Large intestine (tissue), 3 donors: ENCODE data around the gene ECSIT. TPM values are rescaled to one million over a fixed set of nuclear protein-coding genes. Genes with fewer than 3 reads are reported as not detected.
A peak's percentile ranks its signal among the peaks of the same experiment; 100 is the strongest.

Experiments used
- DNase-seq, 2 donors: peaks; one replicate each; pipeline versions ENCODE4 v3.0.0 to v3.0.0-alpha.2; 2013
- H3K27ac ChIP-seq: one replicate; pipeline ENCODE4 v1.5.1; 2013; ENCODE audit warnings: low read length
- H3K27me3 ChIP-seq: 2 replicates; pipeline ENCODE4 v1.6.1; 2013; ENCODE audit warnings: low read length; ENCODE audit not compliant: control insufficient read depth, insufficient read depth
- H3K36me3 ChIP-seq: 2 replicates; pipeline ENCODE4 v1.6.1; 2013; ENCODE audit warnings: low read length; ENCODE audit not compliant: control insufficient read depth, insufficient read depth
- H3K4me1 ChIP-seq: one replicate; pipeline ENCODE4 v1.6.1; 2013; ENCODE audit warnings: low read length; ENCODE audit not compliant: control insufficient read depth, insufficient read depth
- H3K4me3 ChIP-seq: one replicate; pipeline ENCODE4 v1.5.1; 2013; ENCODE audit warnings: low read length
- H3K9me3 ChIP-seq: one replicate; pipeline ENCODE4 v1.6.1; 2013; ENCODE audit warnings: mild to moderate bottlenecking, low read depth, low read length, moderate library complexity; ENCODE audit not compliant: control insufficient read depth
- WGBS: methylation state at CpG from one replicate; pipeline ENCODE4 v1.1.5; 2013; ENCODE audit warnings: low lambda C conversion rate; ENCODE audit not compliant: insufficient coverage; 5-methylcytosine and 5-hydroxymethylcytosine counted together
- polyA plus RNA-seq: library from polyadenylated mRNA; unstranded; fragments of 120-200 nt; gene quantifications from one replicate; pipeline ENCODE4 v1.2.1, GENCODE V29; 2013

ECSIT gene
- polyA plus RNA-seq, 1 donor = 43.2 TPM

GRCh38 chr19:11551603-11552235 lies 22.8 kb upstream of the ECSIT start:
- Histone ChIP-seq H3K27ac (no peak overlapping the region), H3K4me3 (no peak overlapping the region), H3K4me1 (no peaks in the 10 kb centered on the region), H3K36me3 (peaks cover 36% of the 10 kb centered on the region), H3K9me3 (no peaks in the 10 kb centered on the region), H3K27me3 (no peaks in the 10 kb centered on the region)
- no peak for DNase-seq
- WGBS = no CpG with 5 or more reads among the region's 26 CpGs

- 80% methylated on average over 1 of the region's 8 CpGs for WGBS
- Histone ChIP-seq H3K9me3 (no peaks in the 10 kb centered on the region), H3K27ac (no peak overlapping the region), H3K36me3 (peaks cover 29% of the 10 kb centered on the region), H3K27me3 (no peaks in the 10 kb centered on the region), H3K4me3 (no peak overlapping the region), H3K4me1 (no peaks in the 10 kb centered on the region)
- no peak for DNase-seq
Measured at GRCh38 chr19:11550265-11550664, 21.3 kb upstream of the ECSIT start.

- no peaks in the 10 kb centered on the region for H3K27me3 ChIP-seq
- no peaks in the 10 kb centered on the region for H3K9me3 ChIP-seq
- no peaks in the 10 kb centered on the region for H3K4me1 ChIP-seq
- WGBS = no CpG with 5 or more reads among the region's 24 CpGs
- no peak overlapping the region for H3K27ac ChIP-seq
- no peak for DNase-seq
- H3K4me3 ChIP-seq = no peak overlapping the region
- peaks cover 25% of the 10 kb centered on the region for H3K36me3 ChIP-seq
Measured at GRCh38 chr19:11549386-11549953, 20.5 kb upstream of the ECSIT start.

GRCh38 chr19:11547929-11548700 lies 19.2 kb upstream of the ECSIT start:
- Histone ChIP-seq H3K9me3 (no peaks in the 10 kb centered on the region), H3K36me3 (peaks cover 11% of the 10 kb centered on the region), H3K27ac (no peak overlapping the region), H3K4me3 (no peak overlapping the region), H3K4me1 (no peaks in the 10 kb centered on the region), H3K27me3 (no peaks in the 10 kb centered on the region)
- no peak for DNase-seq
- WGBS = no CpG with 5 or more reads among the region's 14 CpGs

- no peaks in the 10 kb centered on the region for H3K4me1 ChIP-seq
- H3K4me3 ChIP-seq = no peak overlapping the region
- no peaks in the 10 kb centered on the region for H3K36me3 ChIP-seq
- peaks cover 2% of the 10 kb centered on the region for H3K9me3 ChIP-seq
- H3K27me3 ChIP-seq = peaks cover 22% of the 10 kb centered on the region
- H3K27ac ChIP-seq = no peak overlapping the region
- WGBS = no CpG with 5 or more reads among the region's 3 CpGs
- DNase-seq = no peak
Measured at GRCh38 chr19:11541238-11541637, 12.3 kb upstream of the ECSIT start.

DNA sequence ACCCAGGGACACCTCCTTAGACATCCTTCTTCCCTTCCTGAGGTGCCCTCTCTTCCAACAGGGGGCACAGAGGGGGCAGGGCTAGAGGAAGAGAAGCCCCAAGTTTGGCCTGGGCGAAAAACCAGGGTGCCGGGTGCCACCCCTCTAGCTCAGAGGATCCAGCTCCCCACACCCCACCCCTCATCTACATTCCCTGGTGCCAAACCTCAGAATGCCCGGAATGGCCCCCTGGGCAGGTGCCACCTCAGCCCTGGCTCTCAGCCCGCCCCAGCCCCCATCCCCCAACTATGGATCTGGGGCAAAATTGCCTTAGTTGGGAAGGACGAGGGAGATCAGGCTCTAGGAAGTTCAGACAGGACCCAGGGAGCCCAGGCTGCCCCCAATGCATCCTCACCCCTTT lies 11.7 kb upstream of the ECSIT start:
- Histone ChIP-seq H3K9me3 (peaks cover 2% of the 10 kb centered on the region), H3K4me3 (peak overlapping the region; percentile 27), H3K4me1 (peaks cover 1% of the 10 kb centered on the region), H3K27ac (peak overlapping the region; percentile 46), H3K36me3 (no peaks in the 10 kb centered on the region), H3K27me3 (peaks cover 22% of the 10 kb centered on the region)
- WGBS = no CpG with 5 or more reads among the region's 5 CpGs
- no peak for DNase-seq

GRCh38 chr19:11539495-11540365 lies 10.8 kb upstream of the ECSIT start:
- Histone ChIP-seq H3K27ac (peak overlapping the region; percentile 63), H3K27me3 (peaks cover 22% of the 10 kb centered on the region), H3K36me3 (no peaks in the 10 kb centered on the region), H3K9me3 (peaks cover 2% of the 10 kb centered on the region), H3K4me1 (peaks cover 4% of the 10 kb centered on the region), H3K4me3 (peak overlapping the region; percentile 34)
- no CpG with 5 or more reads among the region's 36 CpGs for WGBS
- DNase-seq = peak in 1 of 2 donors; percentile 39

DNA sequence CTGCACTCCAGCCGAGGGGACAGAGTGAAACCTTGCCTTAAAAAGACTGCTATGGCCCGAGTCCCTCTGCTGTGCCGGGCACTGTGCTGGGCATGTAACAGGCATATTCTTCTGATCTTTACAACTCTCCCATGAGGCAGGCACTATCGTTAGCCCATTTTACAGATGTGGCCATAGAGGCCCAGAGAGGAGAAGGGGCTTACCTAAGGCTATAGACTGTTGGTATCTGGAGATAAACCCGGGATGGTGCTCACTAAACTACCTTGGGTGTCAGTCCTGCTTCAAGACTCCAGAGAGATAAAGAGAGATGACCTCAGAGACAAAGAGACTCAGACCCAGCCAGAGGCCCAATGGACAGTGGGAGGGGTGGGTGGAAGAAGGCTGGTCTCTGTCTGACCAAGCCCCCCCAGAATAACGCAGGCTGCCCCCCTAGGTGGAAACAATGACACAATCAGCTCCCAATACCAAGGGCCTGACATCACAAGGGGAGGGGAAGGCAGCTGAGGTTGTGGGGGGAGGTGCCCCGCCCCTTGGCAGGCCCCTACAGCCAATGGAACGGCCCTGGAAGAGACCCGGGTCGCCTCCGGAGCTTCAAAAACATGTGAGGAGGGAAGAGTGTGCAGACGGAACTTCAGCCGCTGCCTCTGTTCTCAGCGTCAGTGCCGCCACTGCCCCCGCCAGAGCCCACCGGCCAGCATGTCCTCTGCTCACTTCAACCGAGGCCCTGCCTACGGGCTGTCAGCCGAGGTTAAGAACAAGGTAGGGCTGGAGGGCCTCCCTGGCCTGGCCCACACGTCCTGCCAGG lies 9.5 kb upstream of the ECSIT start, which contains the start of gene CNN1:
TSS of gene CNN1 (plus strand) at position 620 of the 805 bp plus-strand sequence. CDS start at position 697, 77 bp downstream.
- H3K27ac ChIP-seq = peak within 1 kb of the TSS; percentile 63
- no peaks in the 10 kb centered on the region for H3K36me3 ChIP-seq
- H3K27me3 ChIP-seq = peaks cover 22% of the 10 kb centered on the region
- WGBS = no CpG with 5 or more reads among the region's 21 CpGs
- peaks cover 2% of the 10 kb centered on the region for H3K9me3 ChIP-seq
- peak; percentile 63 to 71 for DNase-seq
- peaks cover 4% of the 10 kb centered on the region for H3K4me1 ChIP-seq
- H3K4me3 ChIP-seq = peak within 1 kb of the TSS; percentile 34

GRCh38 chr19:11535792-11536595 lies 7.1 kb upstream of the ECSIT start:
- H3K4me3 ChIP-seq = peak overlapping the region; percentile 31
- no CpG with 5 or more reads among the region's 54 CpGs for WGBS

More at GRCh38 chr19:11535792-11536595, 7.1 kb upstream of the ECSIT start:
- peak; percentile 86 for DNase-seq
- Histone ChIP-seq H3K4me1 (peaks cover 4% of the 10 kb centered on the region), H3K27me3 (peaks cover 22% of the 10 kb centered on the region), H3K9me3 (peaks cover 2% of the 10 kb centered on the region), H3K36me3 (no peaks in the 10 kb centered on the region), H3K27ac (peak overlapping the region; percentile 27)
